ENCODE data around the gene MGAT4C. TPM values are rescaled to one million over a fixed set of nuclear protein-coding genes. Genes with fewer than 3 reads are reported as not detected.

The MGAT4C gene
- total and polyA plus RNA-seq, 2 experiments from 2014 or later = 2.9 to 4.8 TPM

GRCh38 chr12:86172913-86173443, 83.2 kb downstream of the MGAT4C start:
- no peak overlapping the region for H3K27ac ChIP-seq
- no peaks in the 10 kb centered on the region for H3K36me3 ChIP-seq (replicated peaks; ENCODE audit: insufficient read depth, low read depth)
- no peaks in the 10 kb centered on the region for H3K79me2 ChIP-seq
- H3K4me1 ChIP-seq (ENCODE audit: insufficient read depth) = no peaks in the 10 kb centered on the region
- TF ChIP-seq CTCF (IDR thresholded peaks at IDR 0.05; ENCODE audit: poor library complexity) = no peak
- no peak for TF ChIP-seq EZH2 (IDR thresholded peaks at IDR 0.05; ENCODE audit: borderline replicate concordance)
- TF ChIP-seq EZH2phosphoT487 (IDR thresholded peaks at IDR 0.05; ENCODE audit: low read depth, severe bottlenecking, unreplicated experiment) = no peak
- DNase-seq (ENCODE audit: low spot score) = no peak
- no peaks in the 10 kb centered on the region for H3K9me2 ChIP-seq (replicated peaks; ENCODE audit: insufficient read depth)
- 81% methylated on average over 2 of the region's 2 CpGs for WGBS (ENCODE audit: low lambda C conversion rate, missing lambda C conversion rate)
- no peaks in the 10 kb centered on the region for H3K9me3 ChIP-seq (ENCODE audit: low read depth)
- H3K27me3 ChIP-seq = no peaks in the 10 kb centered on the region
- H2AFZ ChIP-seq = no peak overlapping the region
- no peak overlapping the region for H3K4me2 ChIP-seq
- H3K4me3 ChIP-seq = no peak overlapping the region
- H4K20me1 ChIP-seq (ENCODE audit: insufficient read depth, poor library complexity, severe bottlenecking) = no peaks in the 10 kb centered on the region

GRCh38 chr12:86170051-86170450, 86.1 kb downstream of the MGAT4C start:
- H3K9me3 ChIP-seq (ENCODE audit: low read depth) = no peaks in the 10 kb centered on the region
- H4K20me1 ChIP-seq (ENCODE audit: insufficient read depth, poor library complexity, severe bottlenecking) = no peaks in the 10 kb centered on the region
- no peak overlapping the region for H2AFZ ChIP-seq
- H3K27me3 ChIP-seq = no peaks in the 10 kb centered on the region
- H3K36me3 ChIP-seq (replicated peaks; ENCODE audit: insufficient read depth, low read depth) = no peaks in the 10 kb centered on the region
- TF ChIP-seq EZH2 (IDR thresholded peaks at IDR 0.05; ENCODE audit: borderline replicate concordance) (no peak), CTCF (IDR thresholded peaks at IDR 0.05; ENCODE audit: poor library complexity) (no peak), EZH2phosphoT487 (IDR thresholded peaks at IDR 0.05; ENCODE audit: low read depth, severe bottlenecking, unreplicated experiment) (no peak)
- no peaks in the 10 kb centered on the region for H3K9me2 ChIP-seq (replicated peaks; ENCODE audit: insufficient read depth)
- H3K27ac ChIP-seq = no peak overlapping the region
- H3K4me1 ChIP-seq (ENCODE audit: insufficient read depth) = no peaks in the 10 kb centered on the region
- no peak for DNase-seq (ENCODE audit: low spot score)
- no peak overlapping the region for H3K4me3 ChIP-seq
- H3K79me2 ChIP-seq = no peaks in the 10 kb centered on the region
- 71% methylated on average over 1 of the region's 1 CpG for WGBS (ENCODE audit: low lambda C conversion rate, missing lambda C conversion rate)
- no peak overlapping the region for H3K4me2 ChIP-seq

GRCh38 chr12:86158956-86159355, 97.2 kb downstream of the MGAT4C start:
- no peaks in the 10 kb centered on the region for H3K79me2 ChIP-seq
- no peak overlapping the region for H3K27ac ChIP-seq
- H2AFZ ChIP-seq = no peak overlapping the region
- DNase-seq (ENCODE audit: low spot score) = no peak
- no peaks in the 10 kb centered on the region for H3K9me2 ChIP-seq (replicated peaks; ENCODE audit: insufficient read depth)
- H4K20me1 ChIP-seq (ENCODE audit: insufficient read depth, poor library complexity, severe bottlenecking) = no peaks in the 10 kb centered on the region
- no peak overlapping the region for H3K4me2 ChIP-seq
- no peaks in the 10 kb centered on the region for H3K27me3 ChIP-seq
- no peaks in the 10 kb centered on the region for H3K36me3 ChIP-seq (replicated peaks; ENCODE audit: insufficient read depth, low read depth)
- TF ChIP-seq EZH2phosphoT487 (IDR thresholded peaks at IDR 0.05; ENCODE audit: low read depth, severe bottlenecking, unreplicated experiment) = no peak
- TF ChIP-seq CTCF (IDR thresholded peaks at IDR 0.05; ENCODE audit: poor library complexity) = no peak
- TF ChIP-seq EZH2 (IDR thresholded peaks at IDR 0.05; ENCODE audit: borderline replicate concordance) = no peak
- no peaks in the 10 kb centered on the region for H3K9me3 ChIP-seq (ENCODE audit: low read depth)
- WGBS (ENCODE audit: low lambda C conversion rate, missing lambda C conversion rate) = 86% methylated on average over 4 of the region's 4 CpGs
- no peak overlapping the region for H3K4me3 ChIP-seq
- no peaks in the 10 kb centered on the region for H3K4me1 ChIP-seq (ENCODE audit: insufficient read depth)

All from hepatocyte (in vitro differentiated cells).